Heart right ventricle (tissue), 16 donors: ENCODE data around the gene HOXC10. TPM values are rescaled to one million over a fixed set of nuclear protein-coding genes. Genes with fewer than 3 reads are reported as not detected.

ENCODE experiments used
- ATAC-seq, 8 donors: fragments of 200-7000 bp; cut with Tn5 transposase; one replicate each; pipeline ENCODE4 v1.9.1; 2020; ENCODE audit warnings: mild to moderate bottlenecking in 8 of 8, moderate library complexity in 8 of 8, moderate number of reproducible peaks in 1 of 8
- DNase-seq, 2 donors: peaks; one replicate each; pipeline ENCODE4 v3.0.0-alpha.2; 2020
- H3K27ac ChIP-seq, 10 donors: fragments of 200-600 bp; sonication (generic) in 2 of 10; one replicate each; pipeline versions ENCODE4 v1.5.0 to v1.8.0; 2020 to 2022; ENCODE audit warnings: mild to moderate bottlenecking in 3 of 10
- H3K27me3 ChIP-seq, 7 donors: fragments of 200-600 bp; one replicate each; pipeline ENCODE4 v1.8.0; 2021 to 2022; ENCODE audit warnings: mild to moderate bottlenecking in 2 of 7
- H3K36me3 ChIP-seq, 9 donors: fragments of 200-600 bp; sonication (generic) in 1 of 9; one replicate each; pipeline versions ENCODE4 v1.5.0 to v1.8.0; 2020 to 2022; ENCODE audit warnings: mild to moderate bottlenecking in 2 of 9
- H3K4me1 ChIP-seq, 9 donors: fragments of 200-600 bp; sonication (generic) in 1 of 9; one replicate each; pipeline versions ENCODE4 v1.5.0 to v1.8.0; 2020 to 2022; ENCODE audit warnings: mild to moderate bottlenecking in 4 of 9
- H3K4me3 ChIP-seq, 10 donors: fragments of 200-600 bp; sonication (generic) in 2 of 10; one replicate each; pipeline versions ENCODE4 v1.5.0 to v1.8.0; 2020 to 2022; ENCODE audit warnings: mild to moderate bottlenecking in 7 of 10, moderate library complexity in 2 of 10
- H3K9me3 ChIP-seq, 11 donors: fragments of 200-600 bp in 10 of 11; sonication (generic) in 2 of 11; one replicate each; pipeline versions ENCODE4 v1.5.0 to v1.8.0; 2013 to 2022; ENCODE audit warnings: mild to moderate bottlenecking in 2 of 11, control low read depth in 1 of 11, moderate library complexity in 1 of 11
- WGBS, 2 donors: extraction: QIAGEN DNeasy Blood & Tissue Kit; methylation state at CpG; one replicate each; pipeline ENCODE4 v1.1.7; 2013; ENCODE audit warnings: inconsistent platforms in 1 of 2; 5-methylcytosine and 5-hydroxymethylcytosine counted together
- intact Hi-C, 10 donors: fragments of 100-400 bp; cut with DNase I; formaldehyde crosslinking; loops; one replicate each; pipeline versions ENCODE4 v1.11.1 to v1.14.2; 2022
- polyA plus RNA-seq, 2 donors: library from polyadenylated mRNA; stranded (reverse); fragments of 200-250 nt; gene quantifications; one replicate each; pipeline ENCODE4 v1.2.3, GENCODE V29; 2013
- total RNA-seq, 10 donors: library from RNA; stranded (reverse); fragmentation: NEBNext Ultra II Directional in 3 of 10; extraction: Animal tissue kit (Norgen Biotek cat#: 25700) in 3 of 10; gene quantifications; one replicate each; pipeline versions ENCODE4 v1.2.1 to v1.2.4, GENCODE V29; 2021 to 2023
- TF ChIP-seq, protein P1 (sequence below), 9 donors: fragments of 200-600 bp; sonication (generic) in 2 of 9; IDR thresholded peaks; one replicate each; pipeline versions ENCODE4 v1.5.0 to v1.8.0; 2021 to 2022; ENCODE audit warnings: antibody characterized with exemption in 9 of 9, mild to moderate bottlenecking in 5 of 9, moderate library complexity in 1 of 9
- donor health status: Arrhythmogenic right ventricular cardiomyopathy.
- donor health status: ischemic (EF 13 %, LVEDD 7.1; RV severe dilation, severe dysfunction).
- donor health status: healthy with polysubstance abuse.
- donor health status: DM: no; HTN: yes; CAD: no.
- donor health status: DM: no; HTN: no; CAD: no.
- donor health status: ischemic (EF 25% LVEDD 6.9; RV normal size, moderate dysfunction).
- donor health status: ischemic (EF 25% LVEDD 5.7; RV mildly dilated, moderate dysfunction).
- donor health status: healthy.
- donor health status: DM: yes; HTN: yes; CAD: no.
- donor health status: Ischemic cardiomyopathy.
- donor health status: ischemic (EF 35%, LVEDD 5.7; RV mildly dilated, moderate dysfunction).
- donor health status: nonischemic (EF 11% LVEDD 7.7; RV severe dilation, severe dysfunction).
- donor health status: DM: yes; HTN: yes; CAD: no.
- donor health status: PGD.
- donor health status: ischemic (EF 29% LVEDD 5.4; RV normal size, mild dysfunction).
- donor health status: nonischemic (EF 23%, LVEDD 6.1; RV moderate dilation, normal function).

HOXC10 gene
- total and polyA plus RNA-seq, 12 donors, result not detected

- 38 to 46% methylated on average over 29 of the region's 29 CpGs for WGBS, 2 donors
- H3K27me3 ChIP-seq, result peaks cover 67 to 100% (median 100%) of the 10 kb centered on the region in 7 donors
- H3K4me1 ChIP-seq, result peaks cover 3 to 47% (median 38%) of the 10 kb centered on the region in 9 donors
- H3K9me3 ChIP-seq, result no peaks in the 10 kb centered on the region
- intact Hi-C loops, result loop anchor here in 1 of 10 donors (5.0 kb wide), 1 partner anchor 36 kb away; the partner anchor contains the start of gene HOXC5
- H3K4me3 ChIP-seq, result peak overlapping the region in 9 of 10 donors; percentile 26 to 61 (median 56)
- peaks cover 0 to 5% (median 0%) of the 10 kb centered on the region in 9 donors for H3K36me3 ChIP-seq
- DNase-seq, result no peak
- H3K27ac ChIP-seq, result no peak overlapping the region
- no peak for ATAC-seq
- TF ChIP-seq, protein P1, sequence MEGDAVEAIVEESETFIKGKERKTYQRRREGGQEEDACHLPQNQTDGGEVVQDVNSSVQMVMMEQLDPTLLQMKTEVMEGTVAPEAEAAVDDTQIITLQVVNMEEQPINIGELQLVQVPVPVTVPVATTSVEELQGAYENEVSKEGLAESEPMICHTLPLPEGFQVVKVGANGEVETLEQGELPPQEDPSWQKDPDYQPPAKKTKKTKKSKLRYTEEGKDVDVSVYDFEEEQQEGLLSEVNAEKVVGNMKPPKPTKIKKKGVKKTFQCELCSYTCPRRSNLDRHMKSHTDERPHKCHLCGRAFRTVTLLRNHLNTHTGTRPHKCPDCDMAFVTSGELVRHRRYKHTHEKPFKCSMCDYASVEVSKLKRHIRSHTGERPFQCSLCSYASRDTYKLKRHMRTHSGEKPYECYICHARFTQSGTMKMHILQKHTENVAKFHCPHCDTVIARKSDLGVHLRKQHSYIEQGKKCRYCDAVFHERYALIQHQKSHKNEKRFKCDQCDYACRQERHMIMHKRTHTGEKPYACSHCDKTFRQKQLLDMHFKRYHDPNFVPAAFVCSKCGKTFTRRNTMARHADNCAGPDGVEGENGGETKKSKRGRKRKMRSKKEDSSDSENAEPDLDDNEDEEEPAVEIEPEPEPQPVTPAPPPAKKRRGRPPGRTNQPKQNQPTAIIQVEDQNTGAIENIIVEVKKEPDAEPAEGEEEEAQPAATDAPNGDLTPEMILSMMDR (IDR thresholded peaks at IDR 0.05), result no peak
Observed at GRCh38 chr12:53996240-53997203, 11.6 kb downstream of the HOXC10 start.

DNA sequence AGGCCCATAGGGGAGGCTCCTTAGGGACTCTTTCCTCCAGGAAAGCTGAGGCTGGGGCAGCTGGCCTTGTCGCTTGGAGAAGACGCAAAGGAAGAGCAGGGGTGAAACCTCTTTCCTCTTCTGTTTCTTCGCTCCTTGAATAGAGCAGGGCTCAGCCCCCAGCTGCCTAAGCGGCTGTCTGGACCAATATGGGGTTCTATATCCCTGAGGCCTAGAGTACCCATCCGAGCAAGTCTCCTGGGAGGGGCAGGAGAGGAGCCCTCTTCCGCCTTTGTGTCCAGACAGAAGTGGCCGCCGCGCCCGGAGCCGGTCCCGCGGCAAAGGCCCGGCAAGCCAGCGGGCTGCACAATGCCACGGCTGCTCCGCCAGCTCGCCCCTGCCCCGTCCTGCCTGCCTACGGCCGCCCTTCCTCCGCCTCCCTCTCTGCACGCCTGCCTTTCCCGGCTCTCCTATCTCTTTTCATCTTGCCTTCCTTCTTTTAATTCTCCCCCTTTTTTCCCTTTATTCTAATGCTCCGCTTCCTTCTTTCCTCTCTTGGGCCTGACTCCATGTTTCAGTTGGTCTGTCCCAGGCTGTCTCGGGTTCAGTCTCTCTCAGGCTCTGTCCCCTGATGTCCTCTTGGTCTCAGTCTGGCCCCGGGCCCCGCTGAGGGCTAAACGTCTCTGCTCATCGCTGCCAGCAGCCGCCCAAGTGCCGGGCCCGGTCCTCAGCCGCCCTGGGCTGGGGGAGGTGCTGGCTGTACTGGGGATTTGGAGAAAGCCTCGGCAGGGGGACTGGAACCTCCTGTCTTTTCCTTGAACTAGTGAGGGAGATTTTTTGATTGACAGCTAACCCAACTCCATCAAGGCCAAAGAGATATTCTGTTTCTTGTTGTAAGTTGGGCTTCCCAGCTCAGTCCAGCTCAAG lies 12.5 kb downstream of the HOXC10 start:
- intact Hi-C loops, result loop anchor here in 1 of 10 donors (5.0 kb wide), 1 partner anchor 35 kb away; the partner anchor contains the start of gene HOXC5
- H3K27me3 ChIP-seq, result peaks cover 63 to 100% (median 100%) of the 10 kb centered on the region in 7 donors
- H3K36me3 ChIP-seq, result peaks cover 0 to 5% (median 0%) of the 10 kb centered on the region in 9 donors
- 10 to 16% methylated on average over 31 to 35 of the region's 35 CpGs for WGBS, 2 donors
- TF ChIP-seq, protein P1 (IDR thresholded peaks at IDR 0.05), result no peak
- no peaks in the 10 kb centered on the region for H3K9me3 ChIP-seq
- ATAC-seq (no peak), DNase-seq (no peak)
- H3K27ac ChIP-seq, result no peak overlapping the region
- H3K4me1 ChIP-seq, result peaks cover 3 to 47% (median 38%) of the 10 kb centered on the region in 9 donors
- no peak overlapping the region for H3K4me3 ChIP-seq

GRCh38 chr12:53998110-53998899 lies 13.4 kb downstream of the HOXC10 start:
- DNase-seq (no peak), ATAC-seq (no peak)
- intact Hi-C loops, result loop anchor here in 1 of 10 donors (5.0 kb wide), 1 partner anchor 34 kb away; the partner anchor contains the start of gene HOXC5
- Histone ChIP-seq H3K27me3 (peaks cover 62 to 100% (median 100%) of the 10 kb centered on the region in 7 donors), H3K4me1 (peaks cover 3 to 47% (median 38%) of the 10 kb centered on the region in 9 donors), H3K36me3 (peaks cover 0 to 5% (median 0%) of the 10 kb centered on the region in 9 donors), H3K27ac (no peak overlapping the region), H3K9me3 (no peaks in the 10 kb centered on the region), H3K4me3 (no peak overlapping the region)
- TF ChIP-seq, protein P1 (IDR thresholded peaks at IDR 0.05), result no peak
- 8 to 11% methylated on average over 11 of the region's 11 CpGs for WGBS, 2 donors
